HepG2 (cell line): ENCODE results near the gene SKP2. TPM values are rescaled to one million over a fixed set of nuclear protein-coding genes. Genes with fewer than 3 reads are reported as not detected.
A peak's percentile ranks its signal among the peaks of the same experiment; 100 is the strongest.

ENCODE experiments used
- ATAC-seq: fragments of 200-7000 bp; cut with Tn5 transposase; 3 replicates; pipeline ENCODE4 v1.9.1; 2020; ENCODE audit warnings: mild to moderate bottlenecking, moderate library complexity
- BruUV-seq: library from RNA; stranded (reverse); fragments of 400-500 nt; replicated peaks from 2 replicates; lab custom pipeline; 2021; lab: Mats Ljungman, UMichigan
- CTCF ChIA-PET: fragments of 300-600 bp; formaldehyde crosslinking; extraction: SDS; loops from one replicate; lab custom pipeline; 2021; ENCODE audit warnings: low total read pairs, inconsistent platforms, low intra/inter-chr PET ratio; lab: Yijun Ruan, JAX
- POLR2A ChIA-PET: fragments of 350-600 bp; sonication (Branson Sonifier 250); formaldehyde crosslinking; loops from one replicate; lab custom pipeline; 2020; ENCODE audit warnings: antibody characterized with exemption, inconsistent platforms; lab: Yijun Ruan, JAX
- DNase-seq: peaks from one replicate; pipeline ENCODE4 v3.0.0-alpha.2; 2015; ENCODE audit warnings: low spot score
- FAIRE-seq: peaks from 3 replicates; lab custom pipeline; 2011; peaks lifted over from hg19 to GRCh38; lab: Jason Lieb, UNC
- H2AFZ ChIP-seq: one replicate; pipeline ENCODE4 v1.6.1; 2011; ENCODE audit warnings: low read length, inconsistent platforms
- H3K27ac ChIP-seq: fragments of 300-600 bp; 3 replicates; pipeline ENCODE4 v1.8.0; 2011; ENCODE audit warnings: mixed run types, mild to moderate bottlenecking, mixed read lengths, low read length, inconsistent platforms; ENCODE audit not compliant: insufficient read depth; ENCODE audit errors: extremely low read length
- H3K27me3 ChIP-seq, 2 experiments: fragments of 200-600 bp in 1 of 2; 2 replicates in 1 of 2; 3 replicates in 1 of 2; pipeline versions ENCODE4 v1.6.0 to v1.8.0; 2011; ENCODE audit warnings: low read length in 2 of 2, mild to moderate bottlenecking in 2 of 2, moderate library complexity in 2 of 2, inconsistent platforms in 1 of 2; ENCODE audit not compliant: insufficient read depth in 2 of 2, control insufficient read depth in 1 of 2
- H3K36me3 ChIP-seq, 2 experiments: fragments of 200-600 bp in 1 of 2; replicated peaks in 1 of 2; 2 replicates in 1 of 2; 3 replicates in 1 of 2; pipeline versions ENCODE4 v1.5.1 to v1.8.0; 2011; ENCODE audit warnings: low read length in 2 of 2, inconsistent platforms in 1 of 2; ENCODE audit not compliant: insufficient read depth in 2 of 2, control insufficient read depth in 1 of 2
- H3K4me1 ChIP-seq: 2 replicates; pipeline ENCODE4 v1.5.1; 2012; ENCODE audit warnings: low read length, inconsistent platforms; ENCODE audit not compliant: insufficient read depth
- H3K4me2 ChIP-seq: 2 replicates; pipeline ENCODE4 v1.6.0; 2011; ENCODE audit warnings: low read depth, low read length, inconsistent platforms
- H3K4me3 ChIP-seq, 3 experiments: fragments of 200-600 bp in 1 of 3; sonication (generic), shearing (Covaris generic) in 1 of 3; replicated peaks in 1 of 3; 2 replicates each; pipeline ENCODE4 v1.5.1; 2011 to 2016; ENCODE audit warnings: low read length in 3 of 3, inconsistent platforms in 2 of 3, low read depth in 2 of 3, mild to moderate bottlenecking in 2 of 3, control low read depth in 1 of 3, mixed read lengths in 1 of 3; ENCODE audit not compliant: insufficient read depth in 1 of 3
- H3K79me2 ChIP-seq: one replicate; pipeline ENCODE4 v1.6.1; 2011; ENCODE audit warnings: low read length, inconsistent platforms; ENCODE audit not compliant: insufficient read depth
- H3K9ac ChIP-seq: 2 replicates; pipeline ENCODE4 v1.6.0; 2011; ENCODE audit warnings: mild to moderate bottlenecking, low read depth, low read length, inconsistent platforms; ENCODE audit not compliant: insufficient read depth
- H3K9me3 ChIP-seq: 2 replicates; pipeline ENCODE4 v1.5.1; 2012; ENCODE audit warnings: mild to moderate bottlenecking, low read length
- H4K20me1 ChIP-seq: 2 replicates; pipeline ENCODE4 v1.6.0; 2011; ENCODE audit warnings: inconsistent platforms, mild to moderate bottlenecking, low read length, moderate library complexity; ENCODE audit not compliant: insufficient read depth
- CEBPB ChIP-seq: IDR thresholded peaks from 2 replicates; pipeline ENCODE4 v1.6.1; 2011; ENCODE audit warnings: low read depth, low read length, improper control_type of control experiment, borderline replicate concordance
- RFXANK ChIP-seq: IDR thresholded peaks from 2 replicates; pipeline ENCODE4 v1.6.1; 2016
- SNAI1 ChIP-seq: sonication (generic); formaldehyde crosslinking; IDR thresholded peaks from 2 replicates; pipeline ENCODE4 v1.5.0; 2020; ENCODE audit warnings: mild to moderate bottlenecking, missing genetic modification reagents, borderline replicate concordance
- ZNF383 ChIP-seq: sonication (generic); formaldehyde crosslinking; IDR thresholded peaks from 2 replicates; pipeline ENCODE4 v1.4.0; 2020; ENCODE audit warnings: missing genetic modification reagents, mild to moderate bottlenecking, borderline replicate concordance
- ZNF512B ChIP-seq: sonication (generic); formaldehyde crosslinking; IDR thresholded peaks from 2 replicates; pipeline ENCODE4 v1.5.1; 2020; ENCODE audit warnings: missing genetic modification reagents, mild to moderate bottlenecking, borderline replicate concordance
- ZNF552 ChIP-seq: sonication (generic); formaldehyde crosslinking; IDR thresholded peaks from 2 replicates; pipeline ENCODE4 v1.9.0; 2022; ENCODE audit warnings: missing genetic modification reagents, mild to moderate bottlenecking, borderline replicate concordance
- ZNF788 ChIP-seq: sonication (generic); formaldehyde crosslinking; IDR thresholded peaks from 2 replicates; pipeline ENCODE4 v1.5.0; 2020; ENCODE audit warnings: mild to moderate bottlenecking, missing genetic modification reagents, borderline replicate concordance
- WGBS: methylation state at CpG from one replicate; pipeline ENCODE4 v1.1.6; 2017; ENCODE audit warnings: low lambda C conversion rate; 5-methylcytosine and 5-hydroxymethylcytosine counted together
- in situ Hi-C: cut with HindIII; loops from 2 replicates; pipeline ENCODE4 v1.10.0; 2017; ENCODE audit warnings: low pct_unique_long_range_greater_than_20kb; ENCODE audit not compliant: extremely low pct_ligation_motif_present
- intact Hi-C: fragments of 100-400 bp; cut with micrococcal nuclease; formaldehyde crosslinking; loops from one replicate; pipeline ENCODE4 v1.10.0; 2022; ENCODE audit not compliant: unreplicated experiment
- polyA plus RNA-seq, 8 experiments: library from polyadenylated mRNA; depleted of rRNA in 3 of 8; stranded (reverse) in 7 of 8; unstranded in 1 of 8; fragments of >200 nt; fragmentation: Illumina TruSeq in 4 of 8; extraction: Trizol in 4 of 8; gene quantifications; 2 replicates each; pipeline versions ENCODE4 v1.2.1 to v1.2.3, GENCODE V29; 2011 to 2016; ENCODE audit warnings: low read depth in 4 of 8, missing spikeins in 1 of 8, mixed read lengths in 1 of 8; ENCODE audit not compliant: insufficient read depth in 1 of 8
- total RNA-seq, 5 experiments: library from RNA; depleted of rRNA; stranded (reverse); fragments of >200 nt; fragmentation: Illumina TruSeq; extraction: Trizol; gene quantifications; 2 replicates each; pipeline ENCODE4 v1.2.3, GENCODE V29; 2016; ENCODE audit warnings: low read depth in 1 of 5

The SKP2 gene
- total and polyA plus RNA-seq, 2 of the 13 experiments (the other 11 are each of a cell fraction or from before 2014, with no cell fraction given): 29.6 to 84.1 TPM

DNA sequence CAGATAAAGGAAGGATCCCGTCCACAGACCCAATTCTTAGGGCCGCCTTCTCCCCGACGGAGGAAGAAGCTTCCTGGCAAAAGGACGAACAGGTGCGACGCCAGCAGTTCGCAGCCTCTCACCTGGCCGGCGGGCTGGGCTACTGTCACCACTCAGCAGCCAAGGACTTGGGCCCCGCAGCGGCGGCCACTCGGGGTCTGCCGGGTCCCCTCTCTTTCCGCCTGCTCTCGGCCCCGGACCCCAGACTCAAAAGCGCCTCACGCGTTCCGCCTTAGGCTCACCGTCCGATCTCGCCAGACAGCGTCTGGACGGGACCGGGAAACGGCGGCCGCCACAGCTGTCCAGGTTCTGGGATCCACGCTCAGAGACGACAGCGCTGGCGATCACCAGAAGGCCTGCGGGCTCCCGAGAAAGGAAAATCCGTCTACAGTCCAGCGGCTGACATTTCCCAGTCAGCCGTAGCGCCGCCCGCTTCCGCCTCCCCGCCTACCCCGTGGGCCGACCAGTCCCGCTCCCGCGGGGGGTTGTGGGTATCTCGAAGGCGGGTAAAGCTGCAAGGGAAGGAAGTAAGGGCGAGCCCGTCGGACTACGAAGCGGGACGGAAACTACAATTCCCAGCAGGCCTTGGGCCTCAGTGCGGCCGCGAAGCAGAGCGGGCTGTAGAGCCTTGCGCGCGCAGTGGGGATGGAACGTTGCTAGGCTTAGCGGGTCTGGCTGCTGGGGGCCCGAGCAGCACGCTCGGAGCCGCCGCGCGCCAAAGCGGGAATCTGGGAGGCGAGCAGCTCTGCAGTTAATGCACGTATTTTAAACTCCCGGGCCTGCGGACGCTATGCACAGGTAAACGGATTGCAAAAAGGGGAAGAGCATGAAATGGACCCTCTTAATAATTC, at the start of gene SKP2, which contains the start of gene LMBRD2 (continued):
- no peak for TF ChIP-seq ZNF512B
- no peak for TF ChIP-seq ZNF552 (CRISPR knock-in tag)
- peak; percentile 95 for TF ChIP-seq ZNF788 (CRISPR knock-in tag)
- TF ChIP-seq SNAI1 (CRISPR knock-in tag): 0 out of 2 replicates have a peak, but pooled peaks have one; percentile 47
- TF ChIP-seq RFXANK (CRISPR knock-in tag): no peak

DNA sequence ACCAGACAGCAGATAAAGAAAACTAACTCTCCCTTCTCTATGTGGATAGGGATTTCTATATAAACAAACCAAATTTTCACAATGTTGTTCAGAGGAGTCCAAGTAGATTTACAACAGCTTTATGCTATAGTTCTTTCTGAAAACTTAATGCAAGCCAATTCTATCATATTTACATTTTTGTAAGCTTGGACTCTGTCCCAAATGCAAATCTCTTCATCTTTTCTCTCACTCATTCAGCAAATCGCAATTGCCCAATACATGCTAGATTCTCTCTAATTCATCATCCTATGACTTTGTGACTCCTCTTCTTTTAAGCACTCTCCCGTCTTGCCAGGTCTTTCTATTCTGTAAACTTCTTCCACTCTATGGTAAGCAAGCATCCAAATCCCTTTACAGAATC, 46.1 kb upstream of the SKP2 start:
- 0 out of 5 replicates have a peak, but pooled peaks cover 0 to 2% of the 10 kb centered on the region in 2 experiments for H3K36me3 ChIP-seq
- no peak overlapping the region for H3K9ac ChIP-seq
- DNase-seq (no peak), ATAC-seq (no peak), FAIRE-seq (no peak)
- in situ Hi-C loops (no loop called here), intact Hi-C loops (no loop called here)
- 99% methylated on average over 2 of the region's 2 CpGs for WGBS
- no peaks in the 10 kb centered on the region for H3K9me3 ChIP-seq
- H2AFZ ChIP-seq: no peak overlapping the region
- no peaks in the 10 kb centered on the region for H3K79me2 ChIP-seq
- no peaks in the 10 kb centered on the region for H3K27me3 ChIP-seq
- ChIA-PET POLR2A (no interaction called here), CTCF (no interaction called here)
- H4K20me1 ChIP-seq: no peaks in the 10 kb centered on the region
- TF ChIP-seq CEBPB (0 out of 2 replicates have a peak, but pooled peaks have one; percentile 1), ZNF383 (no peak)
- no peak overlapping the region for H3K4me2 ChIP-seq
- no peak overlapping the region for H3K27ac ChIP-seq
- BruUV-seq: no TSS peak
- no peak overlapping the region for H3K4me3 ChIP-seq
- H3K4me1 ChIP-seq: no peaks in the 10 kb centered on the region
